HUES64 (cell line): ENCODE data around the gene HBG2.

Source experiments
- H3K27ac ChIP-seq: 2 replicates; pipeline ENCODE4 v1.7.0; 2013; ENCODE audit warnings: low read depth, low read length, inconsistent platforms
- H3K27me3 ChIP-seq: 2 replicates; pipeline ENCODE4 v1.6.1; 2013; ENCODE audit warnings: mild to moderate bottlenecking, low read length; ENCODE audit not compliant: insufficient read depth
- H3K36me3 ChIP-seq: 2 replicates; pipeline ENCODE4 v1.6.1; 2013; ENCODE audit warnings: mild to moderate bottlenecking, low read length; ENCODE audit not compliant: insufficient read depth
- H3K4me1 ChIP-seq: 2 replicates; pipeline ENCODE4 v1.6.1; 2013; ENCODE audit warnings: mild to moderate bottlenecking, low read length, moderate library complexity; ENCODE audit not compliant: insufficient read depth
- H3K4me3 ChIP-seq: 2 replicates; pipeline ENCODE4 v1.5.1; 2013; ENCODE audit warnings: mild to moderate bottlenecking, low read length, moderate library complexity
- H3K9ac ChIP-seq: 2 replicates; pipeline ENCODE4 v1.6.1; 2013; ENCODE audit warnings: mild to moderate bottlenecking, low read depth, low read length
- H3K9me3 ChIP-seq: 2 replicates; pipeline ENCODE4 v1.6.1; 2013; ENCODE audit warnings: low read depth, low read length; ENCODE audit not compliant: insufficient read depth
- WGBS: fragments of 150-250, 120-280 bp; methylation state at CpG from one replicate; pipeline ENCODE4 v1.1.7; 2013; ENCODE audit warnings: missing lambda C conversion rate; 5-methylcytosine and 5-hydroxymethylcytosine counted together

The HBG2 gene

GRCh38 chr11:5247472-5248192, 6.9 kb downstream of the HBG2 start:
- Histone ChIP-seq H3K27me3 (no peaks in the 10 kb centered on the region), H3K4me1 (no peaks in the 10 kb centered on the region), H3K9me3 (no peaks in the 10 kb centered on the region), H3K9ac (no peak overlapping the region), H3K27ac (no peak overlapping the region), H3K36me3 (no peaks in the 10 kb centered on the region), H3K4me3 (no peak overlapping the region)
- 91% methylated on average over 3 of the region's 3 CpGs for WGBS

GRCh38 chr11:5246772-5247471, 7.7 kb downstream of the HBG2 start:
- Histone ChIP-seq H3K9me3 (no peaks in the 10 kb centered on the region), H3K27me3 (no peaks in the 10 kb centered on the region), H3K9ac (no peak overlapping the region), H3K27ac (no peak overlapping the region), H3K36me3 (no peaks in the 10 kb centered on the region), H3K4me3 (no peak overlapping the region), H3K4me1 (no peaks in the 10 kb centered on the region)
- 95% methylated on average over 6 of the region's 6 CpGs for WGBS

DNA sequence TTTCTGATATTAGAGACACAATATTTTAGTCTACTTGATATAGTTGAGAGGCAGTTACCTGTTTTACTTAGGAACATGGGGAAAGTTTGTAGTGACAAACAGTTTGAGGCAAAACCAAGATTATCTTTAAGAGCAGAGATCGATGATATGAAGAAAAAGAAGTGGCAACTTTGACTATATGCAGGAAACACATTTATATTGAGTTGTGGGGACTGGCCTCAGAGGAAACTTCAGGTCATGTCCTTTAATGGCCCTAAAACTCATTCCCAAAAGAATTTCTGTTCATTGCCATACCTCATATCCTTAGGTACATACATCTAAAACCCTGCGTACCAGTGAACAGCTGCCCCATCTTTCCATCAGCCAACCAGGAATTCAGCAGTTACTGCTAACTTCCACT, 9.4 kb downstream of the HBG2 start:
- Histone ChIP-seq H3K27me3 (no peaks in the 10 kb centered on the region), H3K4me1 (no peaks in the 10 kb centered on the region), H3K4me3 (no peak overlapping the region), H3K9ac (no peak overlapping the region), H3K9me3 (no peaks in the 10 kb centered on the region), H3K27ac (no peak overlapping the region), H3K36me3 (no peaks in the 10 kb centered on the region)
- WGBS = 93% methylated on average over 2 of the region's 2 CpGs

GRCh38 chr11:5243816-5244180, 10.8 kb downstream of the HBG2 start:
- Histone ChIP-seq H3K9me3 (no peaks in the 10 kb centered on the region), H3K9ac (no peak overlapping the region), H3K4me3 (no peak overlapping the region), H3K27ac (no peak overlapping the region), H3K27me3 (no peaks in the 10 kb centered on the region), H3K4me1 (no peaks in the 10 kb centered on the region), H3K36me3 (no peaks in the 10 kb centered on the region)
- 94% methylated on average over 4 of the region's 4 CpGs for whole genome bisulfite sequencing

DNA sequence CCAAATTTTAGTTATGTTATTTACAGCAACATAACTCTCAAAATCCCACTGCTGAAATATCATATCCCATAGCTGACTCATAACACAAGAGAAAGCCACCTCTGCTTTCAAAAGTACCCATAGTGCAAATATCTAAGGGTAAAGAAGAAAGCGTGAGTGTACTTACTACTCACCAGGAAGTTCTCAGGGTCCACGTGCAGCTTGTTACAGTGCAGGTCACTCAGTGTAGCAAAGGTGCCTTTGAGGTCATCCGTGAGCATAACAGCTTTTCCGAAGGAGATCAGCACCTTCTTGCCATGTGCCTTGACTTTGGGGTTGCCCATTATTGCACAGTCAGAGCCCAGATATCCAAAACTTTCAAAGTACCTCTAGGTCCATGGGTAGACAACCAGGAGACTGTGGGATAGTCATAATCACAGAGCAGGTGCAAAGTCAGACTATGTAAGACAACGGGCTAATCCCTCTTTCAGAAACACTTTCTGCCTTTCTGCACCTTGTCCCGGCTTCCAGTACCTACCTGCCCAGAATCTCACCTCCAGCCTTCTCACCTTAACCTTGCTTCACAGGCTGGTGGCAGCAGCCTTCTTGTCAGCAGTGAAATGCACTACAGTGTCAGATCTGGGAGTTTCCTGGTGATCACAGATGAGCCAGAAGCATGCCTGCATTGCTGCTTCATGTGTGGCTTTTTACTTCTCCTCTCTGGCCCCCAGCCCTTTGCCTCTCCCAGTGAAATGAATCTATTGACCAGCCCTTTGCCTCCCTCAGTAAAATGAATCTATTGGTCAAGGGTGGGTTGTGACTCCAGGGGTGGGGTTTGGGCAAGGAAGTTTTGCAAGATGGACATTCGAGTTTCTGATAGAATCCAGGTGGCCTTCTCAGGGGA, 11.4 kb downstream of the HBG2 start:
- Histone ChIP-seq H3K9me3 (no peaks in the 10 kb centered on the region), H3K36me3 (no peaks in the 10 kb centered on the region), H3K27ac (no peak overlapping the region), H3K9ac (no peak overlapping the region), H3K4me1 (no peaks in the 10 kb centered on the region), H3K27me3 (no peaks in the 10 kb centered on the region), H3K4me3 (no peak overlapping the region)
- WGBS = 92% methylated on average over 7 of the region's 7 CpGs

- WGBS = 91% methylated on average over 1 of the region's 2 CpGs
- Histone ChIP-seq H3K4me1 (no peaks in the 10 kb centered on the region), H3K36me3 (no peaks in the 10 kb centered on the region), H3K27ac (no peak overlapping the region), H3K27me3 (no peaks in the 10 kb centered on the region), H3K9me3 (no peaks in the 10 kb centered on the region), H3K4me3 (no peak overlapping the region), H3K9ac (no peak overlapping the region)
Observed at GRCh38 chr11:5242208-5242607, 12.4 kb downstream of the HBG2 start.

- Histone ChIP-seq H3K4me3 (no peak overlapping the region), H3K9ac (no peak overlapping the region), H3K27me3 (no peaks in the 10 kb centered on the region), H3K36me3 (no peaks in the 10 kb centered on the region), H3K9me3 (no peaks in the 10 kb centered on the region), H3K27ac (no peak overlapping the region), H3K4me1 (no peaks in the 10 kb centered on the region)
- WGBS = 90% methylated on average over 3 of the region's 3 CpGs
Observed at GRCh38 chr11:5241458-5241857, 13.1 kb downstream of the HBG2 start.

GRCh38 chr11:5240458-5240857, 14.1 kb downstream of the HBG2 start:
- Histone ChIP-seq H3K27me3 (no peaks in the 10 kb centered on the region), H3K9me3 (no peaks in the 10 kb centered on the region), H3K9ac (no peak overlapping the region), H3K4me3 (no peak overlapping the region), H3K36me3 (no peaks in the 10 kb centered on the region), H3K27ac (no peak overlapping the region), H3K4me1 (no peaks in the 10 kb centered on the region)
- 90% methylated on average over 2 of the region's 2 CpGs for WGBS

DNA sequence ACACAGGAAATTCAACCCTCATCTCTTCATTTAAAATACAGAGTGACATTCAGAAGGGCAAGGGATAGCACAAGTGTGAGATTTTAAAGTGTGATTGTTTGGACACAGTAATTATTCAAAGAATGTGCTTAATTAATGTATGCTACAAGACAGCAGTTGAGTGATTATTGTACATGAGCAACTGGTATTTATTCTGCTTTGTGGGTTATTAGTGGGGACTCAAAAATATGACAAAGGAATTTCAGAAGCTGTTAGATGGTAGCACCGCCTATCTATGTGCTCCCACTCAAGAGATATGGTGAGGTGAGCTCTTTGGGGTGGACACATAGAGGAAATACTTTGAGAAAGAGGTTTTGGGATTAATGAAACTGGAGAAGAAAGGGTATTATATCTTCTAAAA, 14.5 kb downstream of the HBG2 start:
- Histone ChIP-seq H3K27ac (no peak overlapping the region), H3K9ac (no peak overlapping the region), H3K4me1 (no peaks in the 10 kb centered on the region), H3K9me3 (no peaks in the 10 kb centered on the region), H3K36me3 (no peaks in the 10 kb centered on the region), H3K4me3 (no peak overlapping the region), H3K27me3 (no peaks in the 10 kb centered on the region)
- WGBS = 100% methylated on average over 1 of the region's 1 CpG

GRCh38 chr11:5239046-5239445, 15.5 kb downstream of the HBG2 start:
- H3K4me3 ChIP-seq = no peak overlapping the region
- H3K27me3 ChIP-seq = no peaks in the 10 kb centered on the region
- no peaks in the 10 kb centered on the region for H3K9me3 ChIP-seq
- no peaks in the 10 kb centered on the region for H3K36me3 ChIP-seq
- H3K4me1 ChIP-seq = no peaks in the 10 kb centered on the region
- H3K27ac ChIP-seq = no peak overlapping the region
- H3K9ac ChIP-seq = no peak overlapping the region

GRCh38 chr11:5238486-5238885, 16.1 kb downstream of the HBG2 start:
- H3K4me1 ChIP-seq = no peaks in the 10 kb centered on the region
- 98% methylated on average over 2 of the region's 2 CpGs for WGBS

More at GRCh38 chr11:5238486-5238885, 16.1 kb downstream of the HBG2 start:
- no peaks in the 10 kb centered on the region for H3K36me3 ChIP-seq
- no peak overlapping the region for H3K27ac ChIP-seq
- H3K9me3 ChIP-seq = no peaks in the 10 kb centered on the region
- no peak overlapping the region for H3K4me3 ChIP-seq
- no peak overlapping the region for H3K9ac ChIP-seq
- no peaks in the 10 kb centered on the region for H3K27me3 ChIP-seq
